SK-N-SH (cell line): ENCODE results near the gene GFPT2. TPM values are rescaled to one million over a fixed set of nuclear protein-coding genes. Genes with fewer than 3 reads are reported as not detected.

Experiments used
- CTCF ChIA-PET: fragments of 300-600, 350-600 bp; formaldehyde crosslinking; extraction: SDS; loops from one replicate; lab custom pipeline; 2021; lab: Yijun Ruan, JAX
- POLR2A ChIA-PET: fragments of 350-600 bp; sonication (Branson Sonifier 250); formaldehyde crosslinking; extraction: SDS; loops from one replicate; lab custom pipeline; 2020; ENCODE audit warnings: antibody characterized with exemption, inconsistent platforms; lab: Yijun Ruan, JAX
- DNase-seq: peaks from one replicate; pipeline ENCODE4 v3.0.0; 2012
- H2AFZ ChIP-seq: fragments of 200-600 bp; sonication (generic); 2 replicates; pipeline ENCODE4 v1.8.1; 2016; ENCODE audit warnings: antibody characterized with exemption, mild to moderate bottlenecking, low read depth
- H3F3A ChIP-seq: fragments of 200-600 bp; sonication (generic); replicated peaks from 2 replicates; pipeline ENCODE3; 2016; ENCODE audit warnings: antibody characterized with exemption, mild to moderate bottlenecking; ENCODE audit not compliant: insufficient read depth
- H3K27ac ChIP-seq, 2 experiments: fragments of 200-500 bp in 1 of 2; fragments of 200-600 bp in 1 of 2; sonication (Bioruptor generic) in 1 of 2; sonication (generic), shearing (Covaris generic) in 1 of 2; 2 replicates each; pipeline versions ENCODE4 v1.5.1 to v1.6.1; 2014 to 2016; ENCODE audit warnings: low read depth in 2 of 2, inconsistent platforms in 1 of 2, low read length in 1 of 2, mild to moderate bottlenecking in 1 of 2, mixed read lengths in 1 of 2
- H3K27me3 ChIP-seq: fragments of 200-600 bp; sonication (generic), shearing (Covaris generic); 2 replicates; pipeline ENCODE4 v1.6.1; 2016; ENCODE audit warnings: mixed run types; ENCODE audit not compliant: insufficient read depth
- H3K36me3 ChIP-seq, 2 experiments: fragments of 200-500 bp in 1 of 2; fragments of 200-600 bp in 1 of 2; sonication (Bioruptor generic) in 1 of 2; sonication (generic) in 1 of 2; replicated peaks in 1 of 2; 2 replicates each; pipeline versions ENCODE3 to v1.5.1; 2014 to 2016; ENCODE audit warnings: low read length in 1 of 2, mild to moderate bottlenecking in 1 of 2; ENCODE audit not compliant: insufficient read depth in 2 of 2, control insufficient read depth in 1 of 2
- H3K4me1 ChIP-seq, 2 experiments: fragments of 200-500 bp in 1 of 2; fragments of 200-600 bp in 1 of 2; sonication (Bioruptor generic) in 1 of 2; sonication (generic), shearing (Covaris generic) in 1 of 2; 2 replicates each; pipeline versions ENCODE4 v1.5.1 to v1.6.1; 2014 to 2016; ENCODE audit warnings: low read depth in 1 of 2, low read length in 1 of 2, mixed run types in 1 of 2; ENCODE audit not compliant: insufficient read depth in 2 of 2, control insufficient read depth in 1 of 2
- H3K4me2 ChIP-seq: fragments of 200-600 bp; sonication (generic), shearing (Covaris generic); 2 replicates; pipeline ENCODE4 v1.6.1; 2017; ENCODE audit warnings: mixed run types
- H3K4me3 ChIP-seq, 2 experiments: fragments of 200-500 bp in 1 of 2; fragments of 200-600 bp in 1 of 2; sonication (Bioruptor generic) in 1 of 2; sonication (generic), shearing (Covaris generic) in 1 of 2; 2 replicates each; pipeline versions ENCODE4 v1.5.1 to v1.8.1; 2014 to 2016; ENCODE audit warnings: low read depth in 2 of 2, inconsistent platforms in 1 of 2, low read length in 1 of 2, mild to moderate bottlenecking in 1 of 2, mixed read lengths in 1 of 2, moderate library complexity in 1 of 2
- H3K79me2 ChIP-seq: fragments of 200-600 bp; sonication (generic); 2 replicates; pipeline ENCODE4 v1.8.1; 2017; ENCODE audit warnings: mild to moderate bottlenecking; ENCODE audit not compliant: insufficient read depth
- H3K9ac ChIP-seq: fragments of 200-600 bp; sonication (generic); 2 replicates; pipeline ENCODE4 v1.6.1; 2017; ENCODE audit warnings: mixed run types
- H3K9me2 ChIP-seq: fragments of 200-600 bp; sonication (generic); 2 replicates; pipeline ENCODE4 v1.6.1; 2017; ENCODE audit warnings: mixed run types
- H3K9me3 ChIP-seq: fragments of 200-600 bp; sonication (generic); 2 replicates; pipeline ENCODE4 v1.6.1; 2017; ENCODE audit warnings: mixed run types, mild to moderate bottlenecking, moderate library complexity
- H4K20me1 ChIP-seq: fragments of 200-600 bp; sonication (generic); 2 replicates; pipeline ENCODE4 v1.6.1; 2017; ENCODE audit warnings: mild to moderate bottlenecking, mixed run types; ENCODE audit not compliant: insufficient read depth
- CHD2 ChIP-seq: fragments of 150-350 bp; IDR thresholded peaks from 2 replicates; pipeline ENCODE4 v1.6.1; 2018; ENCODE audit warnings: low read length; ENCODE audit not compliant: partially characterized antibody
- CTCF ChIP-seq: fragments of 200-600 bp; sonication (generic); IDR thresholded peaks from 2 replicates; pipeline ENCODE4 v1.6.1; 2017; ENCODE audit warnings: antibody characterized with exemption, mild to moderate bottlenecking, moderate library complexity
- ELF1 ChIP-seq: IDR thresholded peaks from 2 replicates; pipeline ENCODE4 v1.4.0; 2012
- GATA2 ChIP-seq: sonication (generic); formaldehyde crosslinking; IDR thresholded peaks from 2 replicates; pipeline ENCODE4 v1.5.0; 2020; ENCODE audit warnings: mild to moderate bottlenecking, missing genetic modification reagents
- MAX ChIP-seq: IDR thresholded peaks from 2 replicates; pipeline ENCODE4 v1.4.0; 2012; ENCODE audit warnings: low read depth
- MEF2A ChIP-seq: IDR thresholded peaks from 2 replicates; pipeline ENCODE4 v1.4.0; 2012; ENCODE audit warnings: low read depth, borderline replicate concordance
- POLR2AphosphoS5 ChIP-seq: IDR thresholded peaks from 2 replicates; pipeline ENCODE4 v1.6.1; 2012; ENCODE audit warnings: low read depth, low read length
- RAD21 ChIP-seq: IDR thresholded peaks from 2 replicates; pipeline ENCODE4 v1.6.1; 2012; ENCODE audit warnings: mild to moderate bottlenecking, low read length
- RCOR1 ChIP-seq: fragments of 150-350 bp; IDR thresholded peaks from 2 replicates; pipeline ENCODE4 v1.6.1; 2017; ENCODE audit warnings: antibody characterized with exemption, low read length
- REST ChIP-seq: IDR thresholded peaks from 2 replicates; pipeline ENCODE4 v1.6.1; 2012; ENCODE audit warnings: mild to moderate bottlenecking, low read depth, low read length, moderate library complexity
- RXRA ChIP-seq: IDR thresholded peaks from 2 replicates; pipeline ENCODE4 v1.4.0; 2012; ENCODE audit warnings: low read depth, mild to moderate bottlenecking, borderline replicate concordance
- TAF1 ChIP-seq: IDR thresholded peaks from 2 replicates; pipeline ENCODE4 v1.6.1; 2012; ENCODE audit warnings: low read depth, mild to moderate bottlenecking, low read length, moderate library complexity, borderline replicate concordance
- TEAD4 ChIP-seq: IDR thresholded peaks from 2 replicates; pipeline ENCODE4 v1.4.0; 2012; ENCODE audit warnings: mild to moderate bottlenecking, borderline replicate concordance; ENCODE audit not compliant: insufficient read depth
- YY1 ChIP-seq: IDR thresholded peaks from 2 replicates; pipeline ENCODE4 v1.4.0; 2012; ENCODE audit warnings: low read depth, mild to moderate bottlenecking
- WGBS: methylation state at CpG from one replicate; pipeline ENCODE4 v1.1.6; 2017; ENCODE audit warnings: low lambda C conversion rate; 5-methylcytosine and 5-hydroxymethylcytosine counted together
- polyA plus RNA-seq, 3 experiments: library from polyadenylated mRNA; depleted of rRNA; stranded (reverse); fragments of >200 nt; gene quantifications; 2 replicates each; pipeline ENCODE4 v1.2.3, GENCODE V29; 2012
- TF ChIP-seq, protein P1 (sequence below): IDR thresholded peaks from 2 replicates; pipeline ENCODE4; 2012
- TF ChIP-seq, protein P2 (sequence below): IDR thresholded peaks from 2 replicates; pipeline ENCODE4 v1.4.0; 2012; ENCODE audit warnings: low read depth, borderline replicate concordance

The GFPT2 gene
- polyA plus RNA-seq, 1 of the 3 experiments (the other 2 are of a cell fraction) = 8.1 TPM

DNA sequence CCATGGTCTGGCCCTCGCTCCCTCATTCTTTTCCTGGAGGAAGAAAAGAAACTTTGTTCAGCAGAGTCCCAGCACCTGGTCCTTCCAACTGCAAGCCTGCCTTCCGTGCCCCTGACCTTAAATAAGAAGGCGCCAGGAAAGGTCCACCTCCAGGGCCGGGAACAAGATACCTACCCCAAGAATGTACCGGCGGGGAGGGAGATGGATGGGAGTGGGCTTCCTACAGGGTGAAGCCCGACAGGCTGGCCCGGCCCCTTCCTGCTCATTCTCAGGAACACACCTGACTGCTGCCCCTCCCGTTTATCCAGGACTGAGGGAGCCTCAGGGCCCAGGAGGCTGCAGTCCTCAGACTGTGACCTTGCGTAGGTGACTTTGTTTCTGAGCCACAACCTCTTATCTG is 27.3 kb upstream of the GFPT2 start:
- Histone ChIP-seq H3K36me3 (no peaks in the 10 kb centered on the region), H3K79me2 (no peaks in the 10 kb centered on the region), H3K9ac (no peak overlapping the region), H3K4me3 (no peak overlapping the region), H3K4me1 (peaks cover 0 to 19% of the 10 kb centered on the region in 2 experiments; a peak in 1 of 4 replicates), H2AFZ (no peak overlapping the region), H3K27me3 (no peaks in the 10 kb centered on the region), H3K9me2 (no peaks in the 10 kb centered on the region), H3K4me2 (no peak overlapping the region), H4K20me1 (no peaks in the 10 kb centered on the region), H3F3A (no peaks in the 10 kb centered on the region), H3K27ac (no peak overlapping the region), H3K9me3 (no peaks in the 10 kb centered on the region)
- ChIA-PET POLR2A (no interaction called here), CTCF (interaction anchor here (1.1 kb wide), 1 partner anchor 91 kb away, joined by 5 read pairs; no protein-coding TSS in a partner anchor)
- WGBS = 72% methylated on average over 6 of the region's 10 CpGs
- no peak for TF ChIP-seq YY1
- no peak for TF ChIP-seq RCOR1
- TF ChIP-seq, protein P1, sequence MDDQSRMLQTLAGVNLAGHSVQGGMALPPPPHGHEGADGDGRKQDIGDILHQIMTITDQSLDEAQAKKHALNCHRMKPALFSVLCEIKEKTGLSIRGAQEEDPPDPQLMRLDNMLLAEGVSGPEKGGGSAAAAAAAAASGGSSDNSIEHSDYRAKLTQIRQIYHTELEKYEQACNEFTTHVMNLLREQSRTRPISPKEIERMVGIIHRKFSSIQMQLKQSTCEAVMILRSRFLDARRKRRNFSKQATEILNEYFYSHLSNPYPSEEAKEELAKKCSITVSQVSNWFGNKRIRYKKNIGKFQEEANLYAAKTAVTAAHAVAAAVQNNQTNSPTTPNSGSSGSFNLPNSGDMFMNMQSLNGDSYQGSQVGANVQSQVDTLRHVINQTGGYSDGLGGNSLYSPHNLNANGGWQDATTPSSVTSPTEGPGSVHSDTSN = no peak
- TF ChIP-seq POLR2AphosphoS5 = no peak
- no peak for TF ChIP-seq RAD21
- TF ChIP-seq REST = no peak
- TF ChIP-seq ELF1 = no peak
- no peak for TF ChIP-seq CHD2
- TF ChIP-seq TAF1 = no peak
- TF ChIP-seq CTCF = no peak
- TF ChIP-seq MEF2A = no peak
- TF ChIP-seq MAX = no peak
- TF ChIP-seq, protein P2, sequence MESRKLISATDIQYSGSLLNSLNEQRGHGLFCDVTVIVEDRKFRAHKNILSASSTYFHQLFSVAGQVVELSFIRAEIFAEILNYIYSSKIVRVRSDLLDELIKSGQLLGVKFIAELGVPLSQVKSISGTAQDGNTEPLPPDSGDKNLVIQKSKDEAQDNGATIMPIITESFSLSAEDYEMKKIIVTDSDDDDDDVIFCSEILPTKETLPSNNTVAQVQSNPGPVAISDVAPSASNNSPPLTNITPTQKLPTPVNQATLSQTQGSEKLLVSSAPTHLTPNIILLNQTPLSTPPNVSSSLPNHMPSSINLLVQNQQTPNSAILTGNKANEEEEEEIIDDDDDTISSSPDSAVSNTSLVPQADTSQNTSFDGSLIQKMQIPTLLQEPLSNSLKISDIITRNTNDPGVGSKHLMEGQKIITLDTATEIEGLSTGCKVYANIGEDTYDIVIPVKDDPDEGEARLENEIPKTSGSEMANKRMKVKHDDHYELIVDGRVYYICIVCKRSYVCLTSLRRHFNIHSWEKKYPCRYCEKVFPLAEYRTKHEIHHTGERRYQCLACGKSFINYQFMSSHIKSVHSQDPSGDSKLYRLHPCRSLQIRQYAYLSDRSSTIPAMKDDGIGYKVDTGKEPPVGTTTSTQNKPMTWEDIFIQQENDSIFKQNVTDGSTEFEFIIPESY = no peak
- TF ChIP-seq GATA2 = no peak
- TF ChIP-seq RXRA = no peak
- TF ChIP-seq TEAD4 = no peak
- no peak for DNase-seq
